KBM-7 (cell line): ENCODE data around the gene SARS1.

Source experiments
- DNase-seq: peaks from one replicate; pipeline ENCODE4 v3.0.0-alpha.2; 2015
- in situ Hi-C: fragments of 300-500 bp; cut with MboI; formaldehyde crosslinking; loops from 2 replicates; pipeline ENCODE4 v1.14.3; 2020; ENCODE audit warnings: low sequenced_read_pairs, low pct_unique_long_range_greater_than_20kb, mixed read lengths

Gene SARS1

GRCh38 chr1:109269212-109269980, 55.7 kb downstream of the SARS1 start:
- DNase-seq: no peak
- in situ Hi-C loops: loop anchor here (10.0 kb wide), 1 partner anchor 135 kb away; no protein-coding TSS in a partner anchor

- in situ Hi-C loops: loop anchor here (10.0 kb wide), 1 partner anchor 135 kb away; no protein-coding TSS in a partner anchor
- no peak for DNase-seq
These were observed 56.4 kb downstream of the SARS1 start for GRCh38 chr1:109269981-109270622.

DNA sequence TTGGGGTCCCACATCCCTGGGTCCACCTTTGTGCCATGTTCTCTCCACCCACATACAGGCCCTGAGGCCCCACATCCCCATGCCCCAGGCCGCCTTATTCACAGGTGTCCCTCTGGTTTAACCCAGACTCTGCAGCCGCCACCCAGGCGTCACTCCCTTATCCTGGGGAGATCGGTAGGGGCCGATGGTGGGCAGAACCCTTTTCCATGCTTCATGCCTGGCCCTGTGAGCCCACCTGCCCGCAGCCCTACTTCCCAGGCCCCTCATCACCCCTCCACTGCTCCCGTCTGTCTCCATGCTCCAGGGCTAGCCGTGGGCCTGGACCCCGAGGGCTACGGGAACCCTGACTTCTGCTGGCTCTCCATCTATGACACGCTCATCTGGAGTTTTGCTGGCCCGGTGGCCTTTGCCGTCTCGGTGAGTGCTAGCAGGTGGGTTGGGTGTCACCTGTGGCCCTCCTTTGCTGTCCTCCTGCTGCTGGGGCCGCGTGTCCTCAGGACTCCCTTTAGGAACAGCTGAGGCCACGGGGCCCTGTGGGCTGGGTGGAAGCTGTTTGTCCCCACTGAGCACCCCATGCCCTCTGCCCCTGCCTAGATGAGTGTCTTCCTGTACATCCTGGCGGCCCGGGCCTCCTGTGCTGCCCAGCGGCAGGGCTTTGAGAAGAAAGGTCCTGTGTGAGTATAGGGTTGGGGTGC, 57.1 kb downstream of the SARS1 start:
- in situ Hi-C loops: no loop called here
- DNase-seq: no peak

DNA sequence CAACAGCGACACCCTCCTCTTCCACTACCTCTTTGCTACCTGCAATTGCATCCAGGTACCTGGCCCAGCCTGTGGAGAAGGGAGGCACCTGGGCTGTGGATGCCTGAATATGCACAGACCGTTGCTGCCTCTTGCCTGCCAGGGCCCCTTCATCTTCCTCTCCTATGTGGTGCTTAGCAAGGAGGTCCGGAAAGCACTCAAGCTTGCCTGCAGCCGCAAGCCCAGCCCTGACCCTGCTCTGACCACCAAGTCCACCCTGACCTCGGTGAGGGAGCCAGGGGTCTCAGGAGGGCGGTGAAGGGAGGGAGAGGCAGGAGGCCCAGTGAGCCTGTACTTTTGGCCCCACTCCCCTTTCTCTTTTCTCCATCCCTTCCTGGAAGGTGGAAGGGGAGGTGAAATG, 57.7 kb downstream of the SARS1 start:
- in situ Hi-C loops: no loop called here
- no peak for DNase-seq

DNA sequence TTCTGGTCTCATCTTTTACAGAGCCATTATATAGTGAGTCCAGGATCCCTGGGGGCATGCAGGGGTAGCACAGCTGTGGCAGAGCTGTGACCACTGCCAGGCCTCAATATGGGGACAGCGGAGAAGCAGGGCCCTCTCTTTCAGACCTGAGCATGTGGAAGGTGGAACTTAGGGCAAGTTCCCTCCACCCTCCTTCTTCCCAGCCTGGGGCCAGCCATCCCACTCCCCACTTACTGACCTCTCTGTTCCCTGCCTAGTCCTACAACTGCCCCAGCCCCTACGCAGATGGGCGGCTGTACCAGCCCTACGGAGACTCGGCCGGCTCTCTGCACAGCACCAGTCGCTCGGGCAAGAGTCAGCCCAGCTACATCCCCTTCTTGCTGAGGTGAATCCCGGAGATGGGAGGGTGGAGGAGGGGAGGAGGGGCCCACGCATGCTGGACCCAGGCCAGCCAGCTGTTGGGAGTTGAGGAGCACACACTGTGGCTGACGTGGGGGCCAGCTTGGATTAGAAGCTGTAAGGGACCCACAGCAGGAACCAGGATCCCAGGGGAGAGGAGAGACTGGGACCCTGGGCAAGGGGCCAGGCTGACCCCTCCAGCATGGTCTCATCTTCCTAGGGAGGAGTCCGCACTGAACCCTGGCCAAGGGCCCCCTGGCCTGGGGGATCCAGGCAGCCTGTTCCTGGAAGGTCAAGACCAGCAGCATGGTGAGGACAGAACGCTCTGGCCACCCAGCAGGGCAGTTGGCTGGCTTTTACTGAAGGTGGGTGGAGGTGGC, 58.5 kb downstream of the SARS1 start:
- DNase-seq: no peak
- in situ Hi-C loops: no loop called here

DNA sequence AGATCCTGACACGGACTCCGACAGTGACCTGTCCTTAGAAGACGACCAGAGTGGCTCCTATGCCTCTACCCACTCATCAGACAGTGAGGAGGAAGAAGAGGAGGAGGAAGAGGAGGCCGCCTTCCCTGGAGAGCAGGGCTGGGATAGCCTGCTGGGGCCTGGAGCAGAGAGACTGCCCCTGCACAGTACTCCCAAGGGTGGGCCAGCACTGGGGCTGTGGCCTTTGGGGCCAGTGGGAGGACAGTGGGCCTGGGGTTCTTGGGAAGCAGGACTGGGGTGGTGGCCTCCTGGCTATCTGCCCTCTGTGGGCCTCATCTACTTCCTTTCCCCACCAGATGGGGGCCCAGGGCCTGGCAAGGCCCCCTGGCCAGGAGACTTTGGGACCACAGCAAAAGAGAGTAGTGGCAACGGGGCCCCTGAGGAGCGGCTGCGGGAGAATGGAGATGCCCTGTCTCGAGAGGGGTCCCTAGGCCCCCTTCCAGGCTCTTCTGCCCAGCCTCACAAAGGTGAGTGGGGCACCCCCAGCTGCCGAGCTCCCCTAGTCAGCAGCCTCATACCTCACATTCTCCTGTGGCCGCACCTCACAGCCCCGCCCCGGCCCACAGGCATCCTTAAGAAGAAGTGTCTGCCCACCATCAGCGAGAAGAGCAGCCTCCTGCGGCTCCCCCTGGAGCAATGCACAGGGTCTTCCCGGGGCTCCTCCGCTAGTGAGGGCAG, 59.3 kb downstream of the SARS1 start:
- in situ Hi-C loops: no loop called here
- no peak for DNase-seq

DNA sequence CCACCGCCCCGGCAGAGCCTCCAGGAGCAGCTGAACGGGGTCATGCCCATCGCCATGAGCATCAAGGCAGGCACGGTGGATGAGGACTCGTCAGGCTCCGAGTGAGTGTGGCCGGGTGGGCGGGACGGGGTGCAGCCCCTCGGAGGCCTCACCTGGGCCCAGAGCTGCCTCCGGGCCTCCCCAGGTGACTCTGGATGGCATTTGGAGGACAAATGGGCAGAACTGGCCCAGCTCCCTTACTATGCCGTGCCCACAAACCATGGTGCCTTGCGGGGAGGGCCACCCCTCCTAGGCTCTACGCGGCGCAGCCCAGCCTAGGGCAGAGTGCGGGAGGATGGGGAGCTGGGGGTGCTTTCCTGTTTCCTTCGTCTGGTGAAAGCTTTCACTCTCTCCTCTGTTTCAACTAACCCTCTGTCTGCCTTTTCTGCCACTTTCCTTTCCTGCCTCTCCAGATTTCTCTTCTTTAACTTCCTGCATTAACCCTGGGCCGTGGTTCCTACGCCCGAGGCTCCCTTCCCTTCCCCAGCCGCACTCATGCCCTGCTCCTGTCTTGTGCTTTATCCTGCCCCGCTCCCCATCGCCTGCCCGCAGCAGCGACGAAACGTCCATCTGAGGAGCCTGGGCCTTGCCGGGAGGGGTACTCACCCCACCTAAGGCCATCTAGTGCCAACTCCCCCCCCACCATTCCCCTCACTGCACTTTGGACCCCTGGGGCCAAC, 60.0 kb downstream of the SARS1 start:
- DNase-seq: no peak
- in situ Hi-C loops: no loop called here

GRCh38 chr1:109274533-109275476, 61.1 kb downstream of the SARS1 start:
- peak; percentile 82 for DNase-seq
- in situ Hi-C loops: no loop called here

GRCh38 chr1:109275706-109276345, 62.1 kb downstream of the SARS1 start:
- in situ Hi-C loops: no loop called here

GRCh38 chr1:109277434-109278204, 63.9 kb downstream of the SARS1 start:
- in situ Hi-C loops: no loop called here
- DNase-seq: peak; percentile 86

More at GRCh38 chr1:109275706-109276345, 62.1 kb downstream of the SARS1 start:
- DNase-seq: no peak

DNA sequence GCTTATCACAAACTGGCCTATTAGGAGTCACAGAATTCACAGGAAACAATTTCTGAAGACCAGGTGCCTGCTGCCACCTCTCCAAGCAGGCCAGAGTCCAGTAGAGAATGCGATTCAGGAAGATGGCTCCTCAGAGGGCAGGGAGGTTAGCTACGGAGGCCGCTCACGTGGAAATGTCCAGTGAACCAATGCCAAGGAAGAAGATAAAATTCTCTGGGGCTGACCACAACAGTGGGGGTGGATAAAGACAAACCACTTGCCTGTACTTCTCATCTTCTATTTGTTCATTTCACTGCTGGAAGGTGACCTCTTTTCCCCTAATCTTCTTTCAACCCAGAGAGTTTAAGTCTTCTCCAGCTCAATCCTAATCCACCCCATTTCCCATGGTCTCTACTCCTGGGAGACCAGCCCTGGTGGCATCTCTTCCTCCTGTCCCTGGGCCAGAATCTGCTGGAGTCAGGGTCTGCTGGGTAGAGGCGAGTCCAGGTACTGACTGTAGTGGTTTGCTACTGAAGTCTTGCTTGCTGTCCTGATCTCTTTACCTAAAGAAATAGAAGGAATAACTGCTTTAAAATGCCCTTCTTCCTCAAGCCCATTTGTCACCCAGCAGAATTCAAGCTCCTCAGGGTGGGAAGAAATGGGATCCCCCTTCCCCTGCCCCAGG, 66.0 kb downstream of the SARS1 start:
- no peak for DNase-seq
- in situ Hi-C loops: no loop called here

- in situ Hi-C loops: no loop called here
These were observed 67.1 kb downstream of the SARS1 start for GRCh38 chr1:109280862-109281261.

DNA sequence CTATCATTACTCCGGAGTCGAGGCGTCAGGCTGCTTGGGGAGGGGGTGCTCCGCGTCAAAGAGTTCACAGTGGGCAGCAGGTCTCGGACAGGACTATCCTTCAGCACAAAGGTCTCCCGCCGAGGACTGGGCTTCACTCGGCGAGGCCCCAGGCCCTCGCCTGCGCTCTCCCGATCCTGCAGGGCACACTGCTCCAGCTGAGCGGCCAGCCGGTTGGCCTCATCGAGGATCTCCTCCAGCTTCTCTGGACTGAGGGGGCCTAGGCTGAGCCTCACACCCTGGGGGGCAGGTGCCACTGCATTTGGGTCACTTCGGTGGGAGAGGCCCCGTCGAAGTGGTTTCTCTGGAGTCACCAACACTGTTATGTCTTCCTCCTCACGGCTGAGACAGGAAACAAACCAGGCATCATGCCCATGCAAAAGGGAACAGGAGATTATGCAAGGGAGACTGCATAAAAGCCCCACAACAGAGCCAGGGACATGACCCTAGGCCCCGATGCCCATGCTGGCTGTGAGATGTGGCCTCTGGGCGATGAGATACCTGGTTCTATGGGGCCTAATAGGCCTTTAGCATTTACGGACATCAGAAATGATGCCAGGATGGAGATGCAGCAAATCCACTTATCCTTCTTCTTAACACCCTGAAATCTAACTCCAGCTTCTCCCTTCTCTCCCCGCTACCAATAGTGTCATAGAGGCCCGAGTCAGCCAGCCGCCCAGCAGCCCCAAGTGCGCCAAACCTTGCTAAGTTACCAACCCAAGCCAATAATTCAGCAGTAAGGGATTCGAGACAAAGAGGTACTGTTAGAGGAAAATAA, 68.2 kb downstream of the SARS1 start:
- in situ Hi-C loops: no loop called here
- DNase-seq: peak; percentile 31

More at GRCh38 chr1:109280862-109281261, 67.1 kb downstream of the SARS1 start:
- DNase-seq: no peak

GRCh38 chr1:109282497-109282951, 68.8 kb downstream of the SARS1 start:
- DNase-seq: no peak
- in situ Hi-C loops: no loop called here
